ENCODE results near the gene NSUN2.

NSUN2 gene

DNA sequence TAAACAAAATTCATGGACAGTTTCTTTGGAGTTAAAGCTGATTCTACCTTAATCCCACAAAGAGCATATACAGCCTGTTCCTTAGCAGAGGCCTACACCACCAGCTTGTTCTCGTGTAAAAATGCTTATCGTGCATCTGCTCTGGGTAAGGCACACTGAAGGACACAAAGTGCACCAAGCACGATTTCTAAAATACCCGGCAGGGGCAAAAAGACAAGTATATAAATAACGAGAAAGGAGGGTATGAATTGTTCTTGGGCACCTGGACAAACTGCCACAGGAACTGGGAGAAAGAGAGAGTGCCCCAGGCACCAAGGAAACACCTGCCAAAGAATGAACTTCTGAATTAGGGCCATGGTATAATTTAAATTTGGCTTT is 25.3 kb downstream of the NSUN2 start:
- H3K4me1 ChIP-seq = no peaks in the 10 kb centered on the region
- H3K27me3 ChIP-seq (ENCODE audit: low read depth) = no peaks in the 10 kb centered on the region
- in situ Hi-C loops (cut with MboI; ENCODE audit: low sequenced_read_pairs) = no loop called here
- DNase-seq (ENCODE audit: low spot score in 2 of 2) = no peak
- no peak overlapping the region for H3K4me3 ChIP-seq
- no peaks in the 10 kb centered on the region for H3K9me3 ChIP-seq
- peaks cover 87% of the 10 kb centered on the region for H3K36me3 ChIP-seq (replicated peaks)

DNA sequence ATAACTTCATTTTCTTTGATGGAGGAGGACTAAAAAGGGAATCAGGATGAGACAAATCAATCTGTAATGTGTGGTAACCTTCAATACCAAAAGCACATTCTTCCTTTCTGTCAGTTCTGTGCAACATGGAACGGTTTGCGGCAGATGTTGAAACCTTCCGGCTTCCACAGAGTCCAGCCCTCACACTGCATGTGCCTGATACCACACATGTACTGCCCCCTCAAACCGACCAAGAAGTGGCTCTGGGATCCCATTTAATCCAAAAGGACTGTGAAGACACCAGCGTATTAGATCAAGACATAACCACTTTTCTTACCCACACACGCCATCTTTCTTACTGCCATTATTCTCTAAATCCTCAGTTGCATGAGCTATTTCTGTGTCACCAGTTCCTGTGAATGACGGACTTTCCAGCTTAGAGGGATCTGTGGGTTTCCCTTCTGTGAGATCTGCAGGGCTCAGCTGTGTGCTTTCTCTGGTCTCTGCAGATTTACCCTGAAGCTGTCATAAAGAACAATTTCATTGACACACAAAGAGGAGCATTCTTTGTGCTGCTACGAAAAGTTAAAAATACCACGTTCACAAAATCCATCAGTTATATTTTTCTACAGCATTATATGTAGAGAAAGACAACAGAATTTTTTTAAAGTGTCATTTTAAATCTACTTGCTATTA is 25.8 kb downstream of the NSUN2 start:
- H3K9me3 ChIP-seq = no peaks in the 10 kb centered on the region
- H3K36me3 ChIP-seq (replicated peaks) = peaks cover 87% of the 10 kb centered on the region
- in situ Hi-C loops (cut with MboI; ENCODE audit: low sequenced_read_pairs) = no loop called here
- no peaks in the 10 kb centered on the region for H3K4me1 ChIP-seq
- DNase-seq (ENCODE audit: low spot score in 2 of 2) = no peak
- no peaks in the 10 kb centered on the region for H3K27me3 ChIP-seq (ENCODE audit: low read depth)
- no peak overlapping the region for H3K4me3 ChIP-seq

DNA sequence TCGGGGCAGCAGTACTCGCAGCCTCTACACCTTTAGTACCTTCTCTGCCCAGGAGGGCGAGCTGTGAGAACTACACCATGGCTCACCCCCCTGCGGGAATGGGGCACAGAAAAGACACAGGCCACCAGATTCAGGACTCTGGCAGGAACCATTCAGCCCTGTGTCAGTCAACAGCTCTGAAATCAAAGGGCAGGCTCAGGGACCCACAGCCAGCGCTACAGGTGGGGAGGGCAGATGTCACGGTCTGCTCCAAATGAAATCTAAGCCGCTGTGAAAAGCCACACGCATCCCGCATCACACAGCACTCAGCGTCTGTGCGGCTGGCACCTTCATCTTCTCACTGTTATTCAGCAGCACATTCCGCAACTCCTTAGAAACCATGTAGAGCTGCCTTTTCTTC is 27.9 kb downstream of the NSUN2 start:
- Histone ChIP-seq H3K4me3 (no peak overlapping the region), H3K4me1 (no peaks in the 10 kb centered on the region), H3K27me3 (ENCODE audit: low read depth) (no peaks in the 10 kb centered on the region), H3K9me3 (no peaks in the 10 kb centered on the region), H3K36me3 (replicated peaks) (peaks cover 89% of the 10 kb centered on the region)
- in situ Hi-C loops (cut with MboI; ENCODE audit: low sequenced_read_pairs) = no loop called here
- no peak for DNase-seq (ENCODE audit: low spot score in 2 of 2)

GRCh38 chr5:6604341-6604740 is 28.5 kb downstream of the NSUN2 start:
- Histone ChIP-seq H3K27me3 (ENCODE audit: low read depth) (no peaks in the 10 kb centered on the region), H3K9me3 (no peaks in the 10 kb centered on the region), H3K4me1 (no peaks in the 10 kb centered on the region), H3K4me3 (no peak overlapping the region), H3K36me3 (replicated peaks) (peaks cover 89% of the 10 kb centered on the region)
- in situ Hi-C loops (cut with MboI; ENCODE audit: low sequenced_read_pairs) = no loop called here
- DNase-seq (ENCODE audit: low spot score in 2 of 2) = no peak

DNA sequence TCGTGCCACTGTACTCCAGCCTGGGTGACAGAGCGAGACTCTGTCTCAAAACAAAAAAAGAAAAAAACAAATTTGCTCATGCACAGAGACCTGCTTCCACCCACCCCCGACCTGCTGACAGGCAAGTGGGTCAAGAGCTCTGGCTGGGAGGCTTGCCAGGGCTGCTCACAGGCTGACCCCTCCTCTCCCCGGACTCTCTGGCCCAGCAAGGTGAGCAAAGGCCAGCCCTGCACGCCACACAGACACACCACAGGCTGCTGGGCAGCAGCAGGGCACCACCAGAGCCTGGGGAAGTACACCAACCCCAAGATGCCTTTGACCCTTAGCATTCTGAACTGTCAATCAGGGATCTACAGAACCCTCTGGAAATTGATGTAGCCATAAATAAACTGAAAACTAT is 29.2 kb downstream of the NSUN2 start:
- no peaks in the 10 kb centered on the region for H3K27me3 ChIP-seq (ENCODE audit: low read depth)
- no peak overlapping the region for H3K4me3 ChIP-seq
- H3K36me3 ChIP-seq (replicated peaks) = peaks cover 89% of the 10 kb centered on the region
- in situ Hi-C loops (cut with MboI; ENCODE audit: low sequenced_read_pairs) = no loop called here
- no peaks in the 10 kb centered on the region for H3K9me3 ChIP-seq
- DNase-seq (ENCODE audit: low spot score in 2 of 2) = no peak
- no peaks in the 10 kb centered on the region for H3K4me1 ChIP-seq

GRCh38 chr5:6602441-6602840 is 30.4 kb downstream of the NSUN2 start:
- Histone ChIP-seq H3K4me1 (no peaks in the 10 kb centered on the region), H3K27me3 (ENCODE audit: low read depth) (no peaks in the 10 kb centered on the region), H3K4me3 (no peak overlapping the region), H3K9me3 (no peaks in the 10 kb centered on the region), H3K36me3 (replicated peaks) (peaks cover 90% of the 10 kb centered on the region)
- no peak for DNase-seq (ENCODE audit: low spot score in 2 of 2)
- in situ Hi-C loops (cut with MboI; ENCODE audit: low sequenced_read_pairs) = no loop called here

DNA sequence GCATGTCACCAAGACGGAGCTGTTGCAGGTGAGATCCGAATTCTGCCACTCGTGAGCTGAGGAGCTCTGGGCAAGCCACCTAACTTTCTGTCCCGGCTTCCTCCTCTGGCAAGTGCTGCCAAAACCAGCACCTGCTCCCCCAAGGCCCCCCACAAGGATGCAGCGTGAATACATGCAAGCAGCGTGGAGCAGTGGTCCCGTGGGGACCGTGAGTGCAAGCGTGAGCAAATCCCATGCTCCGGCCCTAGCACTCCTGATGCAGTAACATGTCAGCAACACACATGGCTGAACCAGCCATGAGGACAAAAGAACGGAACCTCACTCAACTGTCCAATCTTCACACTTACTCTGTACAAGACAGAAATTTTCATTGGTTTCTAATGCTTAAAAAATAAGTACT is 31.0 kb downstream of the NSUN2 start:
- no peak for DNase-seq (ENCODE audit: low spot score in 2 of 2)
- H3K4me1 ChIP-seq = no peaks in the 10 kb centered on the region
- in situ Hi-C loops (cut with MboI; ENCODE audit: low sequenced_read_pairs) = no loop called here
- no peaks in the 10 kb centered on the region for H3K27me3 ChIP-seq (ENCODE audit: low read depth)
- no peak overlapping the region for H3K4me3 ChIP-seq
- peaks cover 84% of the 10 kb centered on the region for H3K36me3 ChIP-seq (replicated peaks)
- H3K9me3 ChIP-seq = no peaks in the 10 kb centered on the region

GRCh38 chr5:6601271-6601670 is 31.6 kb downstream of the NSUN2 start:
- Histone ChIP-seq H3K9me3 (no peaks in the 10 kb centered on the region), H3K4me3 (no peak overlapping the region), H3K4me1 (no peaks in the 10 kb centered on the region), H3K36me3 (replicated peaks) (peaks cover 81% of the 10 kb centered on the region), H3K27me3 (ENCODE audit: low read depth) (no peaks in the 10 kb centered on the region)
- in situ Hi-C loops (cut with MboI; ENCODE audit: low sequenced_read_pairs) = no loop called here
- DNase-seq (ENCODE audit: low spot score in 2 of 2) = no peak

- in situ Hi-C loops (cut with MboI; ENCODE audit: low sequenced_read_pairs) = loop anchor here (25.0 kb wide), 1 partner anchor 1112 kb away; no protein-coding TSS in a partner anchor
- Histone ChIP-seq H3K4me1 (no peaks in the 10 kb centered on the region), H3K27me3 (ENCODE audit: low read depth) (no peaks in the 10 kb centered on the region), H3K4me3 (no peak overlapping the region), H3K9me3 (no peaks in the 10 kb centered on the region), H3K36me3 (replicated peaks) (peaks cover 68% of the 10 kb centered on the region)
- DNase-seq (ENCODE audit: low spot score in 2 of 2) = no peak
These were observed 33.1 kb downstream of the NSUN2 start for GRCh38 chr5:6599739-6600138.

DNA sequence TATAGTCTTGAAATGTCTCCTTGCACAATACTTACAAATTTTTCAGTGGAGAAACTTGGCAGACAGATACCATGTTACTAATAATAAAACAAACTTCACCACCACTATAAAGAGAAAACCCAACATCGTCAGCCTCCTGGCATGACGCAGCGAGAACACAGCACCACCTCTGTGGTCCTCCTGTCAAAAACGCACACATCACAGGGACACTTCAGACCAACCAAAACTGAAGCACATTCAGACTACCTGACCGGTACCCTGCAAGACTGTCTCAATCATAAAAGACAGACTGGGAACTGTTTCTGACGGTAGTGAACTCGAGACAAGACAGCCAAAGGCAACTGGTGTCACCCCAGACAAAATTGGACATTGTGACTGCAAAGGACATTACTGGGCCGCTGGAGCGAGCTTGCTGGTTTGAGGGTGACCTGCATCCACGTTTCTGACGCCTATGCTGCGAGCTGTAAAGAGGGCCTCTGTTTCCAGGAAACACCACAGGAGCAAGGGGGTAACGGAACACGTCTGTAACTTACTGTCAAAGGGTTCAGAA is 34.4 kb downstream of the NSUN2 start:
- Histone ChIP-seq H3K4me3 (no peak overlapping the region), H3K36me3 (replicated peaks) (peaks cover 56% of the 10 kb centered on the region), H3K4me1 (no peaks in the 10 kb centered on the region), H3K27me3 (ENCODE audit: low read depth) (no peaks in the 10 kb centered on the region), H3K9me3 (no peaks in the 10 kb centered on the region)
- DNase-seq (ENCODE audit: low spot score in 2 of 2) = no peak
- in situ Hi-C loops (cut with MboI; ENCODE audit: low sequenced_read_pairs) = loop anchor here (25.0 kb wide), 1 partner anchor 1111 kb away; no protein-coding TSS in a partner anchor

GRCh38 chr5:6597557-6597956 is 35.3 kb downstream of the NSUN2 start:
- Histone ChIP-seq H3K27me3 (ENCODE audit: low read depth) (no peaks in the 10 kb centered on the region), H3K9me3 (no peaks in the 10 kb centered on the region), H3K36me3 (replicated peaks) (peaks cover 48% of the 10 kb centered on the region), H3K4me3 (no peak overlapping the region), H3K4me1 (no peaks in the 10 kb centered on the region)
- in situ Hi-C loops (cut with MboI; ENCODE audit: low sequenced_read_pairs) = loop anchor here (25.0 kb wide), 1 partner anchor 1110 kb away; no protein-coding TSS in a partner anchor
- no peak for DNase-seq (ENCODE audit: low spot score in 2 of 2)

GRCh38 chr5:6596388-6596787 is 36.5 kb downstream of the NSUN2 start:
- no peaks in the 10 kb centered on the region for H3K27me3 ChIP-seq (ENCODE audit: low read depth)
- H3K4me1 ChIP-seq = no peaks in the 10 kb centered on the region
- H3K36me3 ChIP-seq (replicated peaks) = peaks cover 36% of the 10 kb centered on the region
- H3K9me3 ChIP-seq = no peaks in the 10 kb centered on the region
- in situ Hi-C loops (cut with MboI; ENCODE audit: low sequenced_read_pairs) = loop anchor here (25.0 kb wide), 1 partner anchor 1109 kb away; no protein-coding TSS in a partner anchor
- no peak overlapping the region for H3K4me3 ChIP-seq
- no peak for DNase-seq (ENCODE audit: low spot score in 2 of 2)

DNA sequence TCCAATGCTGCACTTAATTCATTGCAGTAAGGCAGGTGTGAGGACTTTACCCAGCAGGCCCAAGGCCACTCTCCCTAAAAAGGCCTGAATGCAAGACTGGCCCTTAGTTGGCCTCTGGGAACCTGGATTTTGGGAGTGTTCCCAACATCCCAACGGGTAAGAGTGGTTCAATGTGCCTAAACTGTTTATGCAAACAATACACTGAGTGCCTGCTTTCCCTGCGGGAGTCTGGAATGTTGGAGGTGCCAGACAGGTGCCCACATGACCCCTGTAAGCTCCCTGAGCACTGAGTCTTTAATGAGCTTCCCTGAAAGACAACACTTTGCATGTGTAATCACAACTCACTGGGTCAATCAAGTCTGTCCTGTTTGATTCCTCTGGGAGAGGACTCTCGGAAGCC is 37.4 kb downstream of the NSUN2 start:
- H3K4me1 ChIP-seq = no peaks in the 10 kb centered on the region
- no peaks in the 10 kb centered on the region for H3K9me3 ChIP-seq
- peaks cover 28% of the 10 kb centered on the region for H3K36me3 ChIP-seq (replicated peaks)
- DNase-seq (ENCODE audit: low spot score in 2 of 2) = no peak
- in situ Hi-C loops (cut with MboI; ENCODE audit: low sequenced_read_pairs) = loop anchor here (25.0 kb wide), 1 partner anchor 1108 kb away; no protein-coding TSS in a partner anchor
- H3K27me3 ChIP-seq (ENCODE audit: low read depth) = no peaks in the 10 kb centered on the region
- no peak overlapping the region for H3K4me3 ChIP-seq

DNA sequence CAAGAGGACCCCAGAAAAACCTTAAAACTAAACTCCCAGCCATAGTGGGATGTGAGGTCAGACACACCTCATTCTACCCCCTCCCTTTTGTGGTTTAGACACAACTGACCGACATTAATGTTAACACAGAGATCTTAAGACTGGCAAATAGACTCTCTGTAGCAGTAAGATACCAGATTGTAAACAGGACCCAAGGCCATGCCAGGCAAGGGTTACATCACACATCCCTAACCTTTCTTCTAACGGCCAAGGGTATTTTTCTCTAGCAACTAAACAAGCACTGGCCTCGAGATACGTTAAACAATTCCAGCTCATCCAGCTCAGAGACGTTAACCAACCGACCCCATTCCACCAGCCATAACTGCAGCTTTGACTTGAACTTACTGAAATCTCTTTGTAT is 38.8 kb downstream of the NSUN2 start:
- Histone ChIP-seq H3K4me1 (no peaks in the 10 kb centered on the region), H3K36me3 (replicated peaks) (peaks cover 15% of the 10 kb centered on the region), H3K9me3 (no peaks in the 10 kb centered on the region), H3K4me3 (no peak overlapping the region), H3K27me3 (ENCODE audit: low read depth) (no peaks in the 10 kb centered on the region)
- DNase-seq (ENCODE audit: low spot score in 2 of 2) = no peak
- in situ Hi-C loops (cut with MboI; ENCODE audit: low sequenced_read_pairs) = loop anchor here (25.0 kb wide), 1 partner anchor 1107 kb away; no protein-coding TSS in a partner anchor
